Neural cell (in vitro differentiated cells): ENCODE measurements around the gene ASB18. TPM values are rescaled to one million over a fixed set of nuclear protein-coding genes. Genes with fewer than 3 reads are reported as not detected.

Experiments used
- H2AFZ ChIP-seq: fragments of 200-600, 300-800 bp; sonication (generic), shearing (Covaris generic); 2 replicates; pipeline ENCODE4 v1.6.0; 2014; ENCODE audit warnings: low read depth, mild to moderate bottlenecking, antibody characterized with exemption, low read length, moderate library complexity
- H3F3A ChIP-seq: fragments of 200-600 bp; shearing (Covaris generic); 2 replicates; pipeline ENCODE4 v1.6.1; 2016; ENCODE audit warnings: mild to moderate bottlenecking, moderate library complexity, mixed read lengths, antibody characterized with exemption, low read length; ENCODE audit not compliant: insufficient read depth, poor library complexity, severe bottlenecking
- H3K27ac ChIP-seq: fragments of 200-600, 300-800 bp; sonication (generic), shearing (Covaris generic); 2 replicates; pipeline ENCODE4 v1.5.1; 2014; ENCODE audit warnings: mild to moderate bottlenecking, low read length, moderate library complexity
- H3K27me3 ChIP-seq: fragments of 300-800, 200-600 bp; sonication (generic), shearing (Covaris generic); 2 replicates; pipeline ENCODE4 v1.6.0; 2014; ENCODE audit warnings: mild to moderate bottlenecking, low read depth, low read length, moderate library complexity; ENCODE audit not compliant: insufficient read depth
- H3K36me3 ChIP-seq: fragments of 300-800, 200-600 bp; sonication (generic), shearing (Covaris generic); 2 replicates; pipeline ENCODE4 v1.5.1; 2014; ENCODE audit warnings: mild to moderate bottlenecking, antibody characterized with exemption, low read length, moderate library complexity; ENCODE audit not compliant: insufficient read depth
- H3K4me2 ChIP-seq: fragments of 300-800, 200-600 bp; sonication (generic), shearing (Covaris generic); 2 replicates; pipeline ENCODE4 v1.6.0; 2014; ENCODE audit warnings: mild to moderate bottlenecking, low read length
- H3K4me3 ChIP-seq: fragments of 300-800, 200-600 bp; sonication (generic), shearing (Covaris generic); 2 replicates; pipeline ENCODE4 v1.5.1; 2014; ENCODE audit warnings: mild to moderate bottlenecking, low read length, moderate library complexity
- H3K79me2 ChIP-seq: fragments of 200-600 bp; shearing (Covaris generic); replicated peaks from 2 replicates; pipeline ENCODE4 v1.6.0; 2014; ENCODE audit warnings: mild to moderate bottlenecking, low read length, moderate library complexity; ENCODE audit not compliant: insufficient read depth
- H3K9ac ChIP-seq: fragments of 300-800, 200-600 bp; sonication (generic), shearing (Covaris generic); 2 replicates; pipeline ENCODE4 v1.6.1; 2016; ENCODE audit warnings: mild to moderate bottlenecking, low read length, mixed read lengths
- H3K9me2 ChIP-seq: fragments of 200-600 bp; shearing (Covaris generic); 2 replicates; pipeline ENCODE4 v1.6.1; 2016; ENCODE audit warnings: mild to moderate bottlenecking, low read length, mixed read lengths; ENCODE audit not compliant: insufficient read depth
- H3K9me3 ChIP-seq: fragments of 200-600, 300-800 bp; sonication (generic), shearing (Covaris generic); 2 replicates; pipeline ENCODE4 v1.6.1; 2016; ENCODE audit warnings: mild to moderate bottlenecking, mixed run types, low read length, moderate library complexity, mixed read lengths
- H4K20me1 ChIP-seq: fragments of 200-600 bp; shearing (Covaris generic); 2 replicates; pipeline ENCODE4 v1.6.1; 2016; ENCODE audit warnings: mild to moderate bottlenecking, mixed run types; ENCODE audit not compliant: insufficient read depth
- EP300 ChIP-seq: fragments of 450-650 bp; conservative IDR thresholded peaks from 2 replicates; pipeline ENCODE4 v1.6.1; 2014; ENCODE audit warnings: antibody characterized with exemption, mild to moderate bottlenecking, moderate library complexity; ENCODE audit not compliant: poor library complexity, severe bottlenecking
- EZH2 ChIP-seq: fragments of 200-600, 300-800 bp; shearing (Covaris generic), sonication (generic); IDR thresholded peaks from 2 replicates; pipeline ENCODE4 v1.6.1; 2014; ENCODE audit warnings: antibody characterized with exemption, low read length, borderline replicate concordance, mild to moderate bottlenecking; ENCODE audit not compliant: insufficient read depth, poor library complexity, severe bottlenecking
- MXI1 ChIP-seq: fragments of 450-650 bp; conservative IDR thresholded peaks from 2 replicates; pipeline ENCODE4 v1.6.1; 2014; ENCODE audit warnings: antibody characterized with exemption, mild to moderate bottlenecking; ENCODE audit not compliant: poor library complexity, severe bottlenecking
- POLR2AphosphoS5 ChIP-seq: IDR thresholded peaks from 2 replicates; pipeline ENCODE4 v1.6.1; 2012
- RAD21 ChIP-seq: fragments of 450-650 bp; conservative IDR thresholded peaks from 2 replicates; pipeline ENCODE4 v1.6.1; 2014; ENCODE audit warnings: antibody characterized with exemption, mild to moderate bottlenecking, moderate library complexity
- SMC3 ChIP-seq: fragments of 450-650 bp; conservative IDR thresholded peaks from 2 replicates; pipeline ENCODE4 v1.6.1; 2014; ENCODE audit warnings: antibody characterized with exemption, mild to moderate bottlenecking, moderate library complexity; ENCODE audit not compliant: poor library complexity
- TAF1 ChIP-seq: IDR thresholded peaks from 2 replicates; pipeline ENCODE4 v1.6.1; 2012; ENCODE audit warnings: low read depth
- polyA plus RNA-seq: library from polyadenylated mRNA; depleted of rRNA; stranded (reverse); fragments of >200 nt; gene quantifications from 2 replicates; pipeline ENCODE4 v1.2.3, GENCODE V29; 2014
- TF ChIP-seq, protein P1 (sequence below): fragments of 450-650 bp; IDR thresholded peaks from 2 replicates; pipeline ENCODE4 v1.5.1; 2014; ENCODE audit warnings: antibody characterized with exemption, mild to moderate bottlenecking, moderate library complexity; ENCODE audit not compliant: poor library complexity, severe bottlenecking
- TF ChIP-seq, protein P2 (sequence below): IDR thresholded peaks from 2 replicates; pipeline ENCODE4 v1.6.1; 2012; ENCODE audit warnings: borderline replicate concordance

Gene ASB18
- polyA plus RNA-seq, 1 donor from 2014 or later = not detected

DNA sequence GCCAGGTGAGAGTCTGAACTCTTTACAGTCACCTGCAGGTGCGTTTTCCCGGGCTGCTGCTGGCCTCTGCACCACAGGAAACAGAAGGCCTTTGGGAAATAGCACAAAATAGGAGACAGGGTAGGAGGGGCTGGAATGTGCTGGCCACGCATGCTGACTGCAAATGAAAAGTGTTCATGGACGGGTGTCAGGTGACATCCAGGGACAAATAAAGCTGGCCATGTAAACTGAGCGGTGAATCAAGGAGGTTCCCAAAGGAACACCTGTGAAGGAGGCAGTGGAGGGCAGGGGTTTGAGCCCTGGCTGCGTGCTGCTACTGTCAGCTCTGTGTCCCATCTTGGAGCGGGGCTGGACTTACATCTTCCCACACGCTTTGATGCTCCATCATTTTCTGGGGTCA, 53.7 kb downstream of the ASB18 start:
- Histone ChIP-seq H3K4me3 (no peak overlapping the region), H3K9ac (no peak overlapping the region), H2AFZ (no peak overlapping the region), H3K27me3 (no peaks in the 10 kb centered on the region), H3K79me2 (no peaks in the 10 kb centered on the region), H3F3A (no peaks in the 10 kb centered on the region), H3K4me2 (no peak overlapping the region), H3K9me2 (no peaks in the 10 kb centered on the region), H3K27ac (no peak overlapping the region), H4K20me1 (no peaks in the 10 kb centered on the region), H3K36me3 (no peaks in the 10 kb centered on the region), H3K9me3 (peaks cover 6% of the 10 kb centered on the region)
- TF ChIP-seq TAF1 (no peak), MXI1 (no peak), POLR2AphosphoS5 (no peak), EP300 (no peak), SMC3 (no peak), RAD21 (no peak), EZH2 (no peak)
- TF ChIP-seq, protein P1, sequence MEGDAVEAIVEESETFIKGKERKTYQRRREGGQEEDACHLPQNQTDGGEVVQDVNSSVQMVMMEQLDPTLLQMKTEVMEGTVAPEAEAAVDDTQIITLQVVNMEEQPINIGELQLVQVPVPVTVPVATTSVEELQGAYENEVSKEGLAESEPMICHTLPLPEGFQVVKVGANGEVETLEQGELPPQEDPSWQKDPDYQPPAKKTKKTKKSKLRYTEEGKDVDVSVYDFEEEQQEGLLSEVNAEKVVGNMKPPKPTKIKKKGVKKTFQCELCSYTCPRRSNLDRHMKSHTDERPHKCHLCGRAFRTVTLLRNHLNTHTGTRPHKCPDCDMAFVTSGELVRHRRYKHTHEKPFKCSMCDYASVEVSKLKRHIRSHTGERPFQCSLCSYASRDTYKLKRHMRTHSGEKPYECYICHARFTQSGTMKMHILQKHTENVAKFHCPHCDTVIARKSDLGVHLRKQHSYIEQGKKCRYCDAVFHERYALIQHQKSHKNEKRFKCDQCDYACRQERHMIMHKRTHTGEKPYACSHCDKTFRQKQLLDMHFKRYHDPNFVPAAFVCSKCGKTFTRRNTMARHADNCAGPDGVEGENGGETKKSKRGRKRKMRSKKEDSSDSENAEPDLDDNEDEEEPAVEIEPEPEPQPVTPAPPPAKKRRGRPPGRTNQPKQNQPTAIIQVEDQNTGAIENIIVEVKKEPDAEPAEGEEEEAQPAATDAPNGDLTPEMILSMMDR = no peak
- TF ChIP-seq, protein P2, sequence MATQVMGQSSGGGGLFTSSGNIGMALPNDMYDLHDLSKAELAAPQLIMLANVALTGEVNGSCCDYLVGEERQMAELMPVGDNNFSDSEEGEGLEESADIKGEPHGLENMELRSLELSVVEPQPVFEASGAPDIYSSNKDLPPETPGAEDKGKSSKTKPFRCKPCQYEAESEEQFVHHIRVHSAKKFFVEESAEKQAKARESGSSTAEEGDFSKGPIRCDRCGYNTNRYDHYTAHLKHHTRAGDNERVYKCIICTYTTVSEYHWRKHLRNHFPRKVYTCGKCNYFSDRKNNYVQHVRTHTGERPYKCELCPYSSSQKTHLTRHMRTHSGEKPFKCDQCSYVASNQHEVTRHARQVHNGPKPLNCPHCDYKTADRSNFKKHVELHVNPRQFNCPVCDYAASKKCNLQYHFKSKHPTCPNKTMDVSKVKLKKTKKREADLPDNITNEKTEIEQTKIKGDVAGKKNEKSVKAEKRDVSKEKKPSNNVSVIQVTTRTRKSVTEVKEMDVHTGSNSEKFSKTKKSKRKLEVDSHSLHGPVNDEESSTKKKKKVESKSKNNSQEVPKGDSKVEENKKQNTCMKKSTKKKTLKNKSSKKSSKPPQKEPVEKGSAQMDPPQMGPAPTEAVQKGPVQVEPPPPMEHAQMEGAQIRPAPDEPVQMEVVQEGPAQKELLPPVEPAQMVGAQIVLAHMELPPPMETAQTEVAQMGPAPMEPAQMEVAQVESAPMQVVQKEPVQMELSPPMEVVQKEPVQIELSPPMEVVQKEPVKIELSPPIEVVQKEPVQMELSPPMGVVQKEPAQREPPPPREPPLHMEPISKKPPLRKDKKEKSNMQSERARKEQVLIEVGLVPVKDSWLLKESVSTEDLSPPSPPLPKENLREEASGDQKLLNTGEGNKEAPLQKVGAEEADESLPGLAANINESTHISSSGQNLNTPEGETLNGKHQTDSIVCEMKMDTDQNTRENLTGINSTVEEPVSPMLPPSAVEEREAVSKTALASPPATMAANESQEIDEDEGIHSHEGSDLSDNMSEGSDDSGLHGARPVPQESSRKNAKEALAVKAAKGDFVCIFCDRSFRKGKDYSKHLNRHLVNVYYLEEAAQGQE = no peak

DNA sequence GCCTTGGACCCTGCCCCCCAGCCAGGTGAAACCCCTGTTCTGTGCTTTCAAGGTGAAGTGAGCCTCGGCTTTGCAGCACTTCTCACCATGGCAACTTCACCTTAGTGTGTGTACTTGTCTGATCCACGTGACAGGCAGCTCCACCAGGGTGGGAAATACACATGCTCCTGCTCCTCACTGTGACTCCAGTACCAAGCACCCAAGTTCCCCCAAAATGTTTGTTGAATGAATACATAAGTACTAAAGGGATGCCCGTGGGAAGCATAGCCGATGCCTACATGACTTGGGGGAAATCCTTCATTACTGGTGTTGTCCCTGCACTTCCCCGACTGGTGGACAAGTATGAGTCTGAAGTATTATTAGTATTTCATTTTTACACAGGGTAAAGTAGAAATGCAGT, 54.2 kb downstream of the ASB18 start:
- TF ChIP-seq EZH2 = no peak
- TF ChIP-seq TAF1 = no peak
- TF ChIP-seq, protein P1 = no peak
- TF ChIP-seq, protein P2 = no peak
- no peak for TF ChIP-seq POLR2AphosphoS5
- no peak for TF ChIP-seq RAD21
- TF ChIP-seq SMC3 = no peak
- no peak for TF ChIP-seq MXI1
- no peak for TF ChIP-seq EP300
- Histone ChIP-seq H3K9me2 (no peaks in the 10 kb centered on the region), H3K79me2 (no peaks in the 10 kb centered on the region), H4K20me1 (no peaks in the 10 kb centered on the region), H3K4me3 (no peak overlapping the region), H3K36me3 (no peaks in the 10 kb centered on the region), H3K9ac (no peak overlapping the region), H3K4me2 (no peak overlapping the region), H3F3A (no peaks in the 10 kb centered on the region), H3K27ac (no peak overlapping the region), H3K9me3 (peaks cover 6% of the 10 kb centered on the region), H3K27me3 (no peaks in the 10 kb centered on the region), H2AFZ (no peak overlapping the region)
